Measurements from ENCODE around the gene ELL2.

Gene ELL2

GRCh38 chr5:95895251-95895650, 66.4 kb downstream of the ELL2 start:
- Histone ChIP-seq H3K36me3 (ENCODE audit: insufficient read depth, low read length) (peaks cover 81% of the 10 kb centered on the region), H2AFZ (ENCODE audit: low read length, unreplicated experiment) (no peak overlapping the region), H3K4me3 (ENCODE audit: low read depth, low read length) (no peak overlapping the region), H3K27ac (ENCODE audit: low read depth, low read length) (peak overlapping the region; percentile 8; the same call in 1 of the 2 replicates), H3K4me1 (ENCODE audit: control insufficient read depth, insufficient read depth, low read length, unreplicated experiment) (peaks cover 5% of the 10 kb centered on the region), H3K27me3 (ENCODE audit: insufficient read depth, low read length) (no peaks in the 10 kb centered on the region), H3K79me2 (ENCODE audit: control insufficient read depth, insufficient read depth, low read length, unreplicated experiment) (peaks cover 19% of the 10 kb centered on the region)

DNA sequence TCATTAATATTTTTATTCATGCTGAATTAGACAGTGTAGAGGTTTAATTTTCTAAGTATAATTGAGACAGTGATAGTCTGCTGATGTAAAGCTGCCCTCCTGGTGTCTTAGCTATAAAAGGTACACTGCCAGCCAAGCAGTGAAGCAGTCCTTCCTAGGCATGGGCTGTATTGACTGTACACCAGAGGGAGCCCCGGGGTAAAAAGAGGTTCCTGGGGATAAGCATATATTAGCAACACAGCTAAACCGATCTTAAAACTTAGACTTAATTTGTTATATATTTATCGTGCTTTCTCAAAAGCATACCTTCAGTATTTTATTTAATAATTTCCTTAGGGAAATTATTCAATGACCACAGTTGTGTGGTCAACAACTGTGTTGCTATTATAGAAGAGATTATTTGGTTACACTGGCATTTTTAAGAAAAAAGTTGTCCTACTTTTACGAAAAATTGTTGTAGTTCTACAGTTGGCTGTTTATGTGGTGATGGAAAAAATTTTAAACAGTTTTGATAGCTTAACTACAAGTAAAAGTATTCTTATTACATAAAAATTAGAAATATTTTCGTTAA, 68.8 kb downstream of the ELL2 start:
- H3K27ac ChIP-seq (ENCODE audit: low read depth, low read length) = no peak overlapping the region
- no peak overlapping the region for H2AFZ ChIP-seq (ENCODE audit: low read length, unreplicated experiment)
- H3K36me3 ChIP-seq (ENCODE audit: insufficient read depth, low read length) = peaks cover 71% of the 10 kb centered on the region
- no peaks in the 10 kb centered on the region for H3K4me1 ChIP-seq (ENCODE audit: control insufficient read depth, insufficient read depth, low read length, unreplicated experiment)
- no peak overlapping the region for H3K4me3 ChIP-seq (ENCODE audit: low read depth, low read length)
- no peaks in the 10 kb centered on the region for H3K27me3 ChIP-seq (ENCODE audit: insufficient read depth, low read length)
- peaks cover 11% of the 10 kb centered on the region for H3K79me2 ChIP-seq (ENCODE audit: control insufficient read depth, insufficient read depth, low read length, unreplicated experiment)

- no peaks in the 10 kb centered on the region for H3K27me3 ChIP-seq (ENCODE audit: insufficient read depth, low read length)
- peaks cover 68% of the 10 kb centered on the region for H3K36me3 ChIP-seq (ENCODE audit: insufficient read depth, low read length)
- no peaks in the 10 kb centered on the region for H3K4me1 ChIP-seq (ENCODE audit: control insufficient read depth, insufficient read depth, low read length, unreplicated experiment)
- H3K27ac ChIP-seq (ENCODE audit: low read depth, low read length) = no peak overlapping the region
- H3K4me3 ChIP-seq (ENCODE audit: low read depth, low read length) = no peak overlapping the region
- no peak overlapping the region for H2AFZ ChIP-seq (ENCODE audit: low read length, unreplicated experiment)
- peaks cover 7% of the 10 kb centered on the region for H3K79me2 ChIP-seq (ENCODE audit: control insufficient read depth, insufficient read depth, low read length, unreplicated experiment)
Measured at GRCh38 chr5:95891499-95891898, 70.2 kb downstream of the ELL2 start.

- Histone ChIP-seq H3K27ac (ENCODE audit: low read depth, low read length) (peak overlapping the region; percentile 27; the same call in 1 of the 2 replicates), H3K4me1 (ENCODE audit: control insufficient read depth, insufficient read depth, low read length, unreplicated experiment) (peaks cover 8% of the 10 kb centered on the region), H2AFZ (ENCODE audit: low read length, unreplicated experiment) (no peak overlapping the region), H3K36me3 (ENCODE audit: insufficient read depth, low read length) (peaks cover 65% of the 10 kb centered on the region), H3K79me2 (ENCODE audit: control insufficient read depth, insufficient read depth, low read length, unreplicated experiment) (no peaks in the 10 kb centered on the region), H3K4me3 (ENCODE audit: low read depth, low read length) (no peak overlapping the region), H3K27me3 (ENCODE audit: insufficient read depth, low read length) (no peaks in the 10 kb centered on the region)
Measured at GRCh38 chr5:95889076-95889475, 72.6 kb downstream of the ELL2 start.

DNA sequence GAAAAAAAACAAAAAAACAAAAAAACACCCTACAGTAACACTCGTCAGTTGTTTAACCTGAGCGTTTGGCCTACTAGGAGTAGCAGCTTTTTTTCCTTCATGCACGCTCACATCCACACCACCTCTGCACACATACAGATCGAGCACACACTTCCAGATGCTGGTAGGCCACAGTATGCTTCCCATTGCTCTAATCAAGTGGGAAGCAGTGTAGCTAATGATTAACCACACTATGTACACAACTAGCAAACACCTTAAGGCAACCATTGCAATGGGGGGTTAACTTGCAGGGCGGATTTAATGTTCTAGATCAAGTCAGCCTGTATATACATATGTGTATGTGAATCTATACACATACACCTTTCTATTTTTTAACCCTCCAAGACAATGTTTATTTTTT, 73.7 kb downstream of the ELL2 start:
- Histone ChIP-seq H3K36me3 (ENCODE audit: insufficient read depth, low read length) (peaks cover 63% of the 10 kb centered on the region), H3K79me2 (ENCODE audit: control insufficient read depth, insufficient read depth, low read length, unreplicated experiment) (no peaks in the 10 kb centered on the region), H2AFZ (ENCODE audit: low read length, unreplicated experiment) (no peak overlapping the region), H3K4me1 (ENCODE audit: control insufficient read depth, insufficient read depth, low read length, unreplicated experiment) (peaks cover 9% of the 10 kb centered on the region), H3K27me3 (ENCODE audit: insufficient read depth, low read length) (no peaks in the 10 kb centered on the region), H3K27ac (ENCODE audit: low read depth, low read length) (no peak overlapping the region), H3K4me3 (ENCODE audit: low read depth, low read length) (no peak overlapping the region)

GRCh38 chr5:95886340-95887044, 75.2 kb downstream of the ELL2 start:
- H3K79me2 ChIP-seq (ENCODE audit: control insufficient read depth, insufficient read depth, low read length, unreplicated experiment) = no peaks in the 10 kb centered on the region
- H3K4me3 ChIP-seq (ENCODE audit: low read depth, low read length) = no peak overlapping the region
- peaks cover 9% of the 10 kb centered on the region for H3K4me1 ChIP-seq (ENCODE audit: control insufficient read depth, insufficient read depth, low read length, unreplicated experiment)
- no peak overlapping the region for H2AFZ ChIP-seq (ENCODE audit: low read length, unreplicated experiment)
- H3K27me3 ChIP-seq (ENCODE audit: insufficient read depth, low read length) = no peaks in the 10 kb centered on the region
- H3K36me3 ChIP-seq (ENCODE audit: insufficient read depth, low read length) = peaks cover 52% of the 10 kb centered on the region
- no peak overlapping the region for H3K27ac ChIP-seq (ENCODE audit: low read depth, low read length)

DNA sequence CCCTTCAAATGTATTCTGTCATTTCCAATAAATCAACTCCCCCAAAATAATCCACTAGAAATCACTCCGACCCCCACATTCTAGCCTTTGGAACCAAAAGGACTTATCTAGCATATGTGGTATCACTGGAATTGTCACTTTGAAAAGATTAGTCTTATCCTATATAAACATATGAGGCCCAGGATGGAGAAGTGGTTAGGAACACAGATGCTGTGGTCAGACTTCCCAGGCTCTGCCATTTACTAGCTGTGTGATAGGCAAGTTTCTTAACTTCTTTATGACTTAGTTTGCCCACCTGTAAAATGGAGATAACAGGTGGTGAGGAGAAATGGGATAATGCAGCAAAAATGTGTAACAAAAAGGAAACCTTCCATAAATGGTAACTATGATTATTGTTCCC, 77.1 kb downstream of the ELL2 start:
- Histone ChIP-seq H3K79me2 (ENCODE audit: control insufficient read depth, insufficient read depth, low read length, unreplicated experiment) (no peaks in the 10 kb centered on the region), H2AFZ (ENCODE audit: low read length, unreplicated experiment) (no peak overlapping the region), H3K27me3 (ENCODE audit: insufficient read depth, low read length) (no peaks in the 10 kb centered on the region), H3K4me1 (ENCODE audit: control insufficient read depth, insufficient read depth, low read length, unreplicated experiment) (peaks cover 9% of the 10 kb centered on the region), H3K36me3 (ENCODE audit: insufficient read depth, low read length) (peaks cover 35% of the 10 kb centered on the region), H3K4me3 (ENCODE audit: low read depth, low read length) (no peak overlapping the region), H3K27ac (ENCODE audit: low read depth, low read length) (peak overlapping the region; percentile 28)

GRCh38 chr5:95884017-95884325, 77.7 kb downstream of the ELL2 start:
- peak overlapping the region; percentile 28 for H3K27ac ChIP-seq (ENCODE audit: low read depth, low read length)

GRCh38 chr5:95883185-95884016, 78.2 kb downstream of the ELL2 start:
- H3K27ac ChIP-seq (ENCODE audit: low read depth, low read length) = peak overlapping the region; percentile 11; the same call in 1 of the 2 replicates
- no peaks in the 10 kb centered on the region for H3K79me2 ChIP-seq (ENCODE audit: control insufficient read depth, insufficient read depth, low read length, unreplicated experiment)
- H3K4me3 ChIP-seq (ENCODE audit: low read depth, low read length) = no peak overlapping the region
- H3K27me3 ChIP-seq (ENCODE audit: insufficient read depth, low read length) = no peaks in the 10 kb centered on the region
- H3K36me3 ChIP-seq (ENCODE audit: insufficient read depth, low read length) = peaks cover 28% of the 10 kb centered on the region
- no peak overlapping the region for H2AFZ ChIP-seq (ENCODE audit: low read length, unreplicated experiment)
- peaks cover 9% of the 10 kb centered on the region for H3K4me1 ChIP-seq (ENCODE audit: control insufficient read depth, insufficient read depth, low read length, unreplicated experiment)

More at GRCh38 chr5:95884017-95884325, 77.7 kb downstream of the ELL2 start:
- Histone ChIP-seq H3K4me3 (ENCODE audit: low read depth, low read length) (no peak overlapping the region), H3K79me2 (ENCODE audit: control insufficient read depth, insufficient read depth, low read length, unreplicated experiment) (no peaks in the 10 kb centered on the region), H3K27me3 (ENCODE audit: insufficient read depth, low read length) (no peaks in the 10 kb centered on the region), H3K4me1 (ENCODE audit: control insufficient read depth, insufficient read depth, low read length, unreplicated experiment) (peaks cover 9% of the 10 kb centered on the region), H2AFZ (ENCODE audit: low read length, unreplicated experiment) (no peak overlapping the region), H3K36me3 (ENCODE audit: insufficient read depth, low read length) (peaks cover 30% of the 10 kb centered on the region)

DNA sequence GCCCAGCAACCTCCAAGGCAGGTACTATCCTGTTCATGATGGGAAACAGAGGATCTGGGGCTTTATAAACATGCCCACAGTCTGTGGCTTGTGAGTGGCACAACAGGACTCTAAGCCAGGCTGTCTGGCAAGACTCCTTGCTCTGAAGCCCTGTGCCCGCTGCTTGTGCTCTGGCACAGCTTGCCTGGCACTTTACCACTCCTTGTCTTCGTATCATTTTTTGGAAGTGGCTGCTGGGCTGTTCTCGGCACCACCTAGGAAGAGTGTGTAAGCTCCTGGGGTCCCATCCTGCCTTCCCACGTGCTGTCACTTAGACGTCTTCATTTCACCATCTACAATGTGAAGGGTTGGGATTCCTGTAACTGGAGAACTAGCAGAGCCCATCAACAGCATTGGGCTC, 79.8 kb downstream of the ELL2 start:
- H3K27ac ChIP-seq (ENCODE audit: low read depth, low read length) = 0 out of 2 replicates have a peak overlapping the region, but pooled peaks have one; percentile 14

More for the DNA sequence above, 79.8 kb downstream of the ELL2 start:
- H3K4me1 ChIP-seq (ENCODE audit: control insufficient read depth, insufficient read depth, low read length, unreplicated experiment) = peaks cover 9% of the 10 kb centered on the region
- H3K27me3 ChIP-seq (ENCODE audit: insufficient read depth, low read length) = no peaks in the 10 kb centered on the region
- no peak overlapping the region for H3K4me3 ChIP-seq (ENCODE audit: low read depth, low read length)
- no peaks in the 10 kb centered on the region for H3K79me2 ChIP-seq (ENCODE audit: control insufficient read depth, insufficient read depth, low read length, unreplicated experiment)
- peaks cover 23% of the 10 kb centered on the region for H3K36me3 ChIP-seq (ENCODE audit: insufficient read depth, low read length)
- H2AFZ ChIP-seq (ENCODE audit: low read length, unreplicated experiment) = no peak overlapping the region
